ENCODE data around the gene CTLA4. TPM values are rescaled to one million over a fixed set of nuclear protein-coding genes. Genes with fewer than 3 reads are reported as not detected.

The CTLA4 gene
- total RNA-seq, 4 donors from 2014 or later: 0.88 to 2.5 (median 2.1) TPM; not detected in 1

GRCh38 chr2:203842373-203842772 is 25.2 kb upstream of the CTLA4 start:
- TF ChIP-seq, protein P1, sequence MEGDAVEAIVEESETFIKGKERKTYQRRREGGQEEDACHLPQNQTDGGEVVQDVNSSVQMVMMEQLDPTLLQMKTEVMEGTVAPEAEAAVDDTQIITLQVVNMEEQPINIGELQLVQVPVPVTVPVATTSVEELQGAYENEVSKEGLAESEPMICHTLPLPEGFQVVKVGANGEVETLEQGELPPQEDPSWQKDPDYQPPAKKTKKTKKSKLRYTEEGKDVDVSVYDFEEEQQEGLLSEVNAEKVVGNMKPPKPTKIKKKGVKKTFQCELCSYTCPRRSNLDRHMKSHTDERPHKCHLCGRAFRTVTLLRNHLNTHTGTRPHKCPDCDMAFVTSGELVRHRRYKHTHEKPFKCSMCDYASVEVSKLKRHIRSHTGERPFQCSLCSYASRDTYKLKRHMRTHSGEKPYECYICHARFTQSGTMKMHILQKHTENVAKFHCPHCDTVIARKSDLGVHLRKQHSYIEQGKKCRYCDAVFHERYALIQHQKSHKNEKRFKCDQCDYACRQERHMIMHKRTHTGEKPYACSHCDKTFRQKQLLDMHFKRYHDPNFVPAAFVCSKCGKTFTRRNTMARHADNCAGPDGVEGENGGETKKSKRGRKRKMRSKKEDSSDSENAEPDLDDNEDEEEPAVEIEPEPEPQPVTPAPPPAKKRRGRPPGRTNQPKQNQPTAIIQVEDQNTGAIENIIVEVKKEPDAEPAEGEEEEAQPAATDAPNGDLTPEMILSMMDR (IDR thresholded peaks at IDR 0.05; ENCODE audit: low read depth): no peak

- TF ChIP-seq, protein P1 (IDR thresholded peaks at IDR 0.05; ENCODE audit: low read depth): no peak
Observed at GRCh38 chr2:203846490-203847105, 21.0 kb upstream of the CTLA4 start.

DNA sequence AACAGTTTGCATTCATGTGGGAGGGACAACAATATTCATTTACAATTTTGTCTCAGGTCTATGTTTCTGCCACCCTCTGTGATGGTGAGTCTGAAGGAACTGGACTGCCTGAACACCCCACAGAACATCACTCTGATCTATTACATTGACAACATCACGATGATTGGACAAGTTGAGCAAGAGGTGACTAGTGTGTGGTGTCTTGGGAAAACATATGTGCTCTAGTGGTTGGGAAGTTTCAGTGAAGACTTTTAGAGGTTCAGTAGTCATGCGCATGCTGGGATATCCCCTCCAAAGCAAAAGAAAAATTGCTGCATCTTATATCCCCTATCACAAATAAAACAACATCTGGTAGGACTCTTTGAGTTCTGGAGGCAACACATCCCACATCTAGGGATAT is 18.6 kb upstream of the CTLA4 start:
- TF ChIP-seq, protein P1 (IDR thresholded peaks at IDR 0.05; ENCODE audit: low read depth): no peak

DNA sequence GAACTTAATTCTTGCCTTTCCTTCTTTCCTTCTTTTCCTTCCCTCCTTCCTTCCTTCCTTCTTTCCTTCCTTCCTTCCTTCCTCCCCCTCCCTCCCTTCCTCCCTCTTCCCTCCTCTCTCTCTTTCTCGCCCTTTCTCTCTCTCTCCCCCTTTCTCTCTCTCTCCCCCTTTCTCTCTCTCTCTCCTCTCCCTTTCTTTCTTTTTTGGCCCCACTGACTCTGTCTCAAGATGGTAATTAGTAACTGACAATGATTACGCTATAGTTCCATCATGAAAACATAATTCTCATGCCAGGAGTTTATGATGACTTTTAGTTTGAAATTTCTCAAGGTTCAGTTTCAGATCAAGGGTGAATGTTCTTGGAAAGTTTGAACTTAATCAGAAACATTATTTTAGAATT is 14.8 kb upstream of the CTLA4 start:
- TF ChIP-seq, protein P1 (IDR thresholded peaks at IDR 0.05; ENCODE audit: low read depth): no peak

DNA sequence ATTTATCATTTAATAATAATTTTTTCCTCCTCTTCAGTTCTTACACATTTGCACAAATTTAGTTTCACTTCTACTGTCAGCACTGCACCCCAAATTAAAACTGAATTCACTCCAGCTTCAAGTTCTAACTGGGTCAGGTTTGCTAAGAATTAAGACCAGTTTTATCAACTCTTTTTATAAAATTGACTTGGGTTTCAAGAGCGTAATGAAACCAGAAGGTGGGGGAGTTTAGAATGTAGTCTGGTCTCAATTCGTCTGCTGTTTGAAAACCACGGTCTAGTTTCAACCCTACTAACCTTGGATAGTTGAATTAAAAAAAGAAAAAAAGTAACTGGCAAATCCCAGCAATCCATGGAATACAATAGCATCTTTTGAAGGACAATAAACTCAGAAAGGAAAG is 14.3 kb upstream of the CTLA4 start:
- TF ChIP-seq, protein P1 (IDR thresholded peaks at IDR 0.05; ENCODE audit: low read depth): no peak

DNA sequence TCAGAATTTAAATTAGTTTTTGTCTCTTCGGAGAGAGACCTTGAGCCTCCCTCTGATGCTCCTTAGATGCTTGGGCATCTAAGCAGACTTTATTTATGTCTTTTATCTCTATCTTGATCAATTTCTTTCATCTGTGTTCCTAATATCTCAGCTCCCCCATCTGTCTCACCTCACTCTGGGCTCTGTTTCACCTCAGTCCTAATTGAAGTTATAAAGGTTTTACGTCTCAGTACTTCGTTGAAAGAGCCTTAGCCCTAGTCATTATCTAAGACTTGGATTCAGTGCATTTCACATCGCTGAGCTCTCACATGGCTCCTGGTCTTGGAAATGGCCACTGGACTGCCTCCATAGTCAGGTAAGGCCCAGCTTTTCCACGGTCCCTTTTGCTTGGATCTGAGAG is 13.8 kb upstream of the CTLA4 start:
- TF ChIP-seq, protein P1 (IDR thresholded peaks at IDR 0.05; ENCODE audit: low read depth): no peak

DNA sequence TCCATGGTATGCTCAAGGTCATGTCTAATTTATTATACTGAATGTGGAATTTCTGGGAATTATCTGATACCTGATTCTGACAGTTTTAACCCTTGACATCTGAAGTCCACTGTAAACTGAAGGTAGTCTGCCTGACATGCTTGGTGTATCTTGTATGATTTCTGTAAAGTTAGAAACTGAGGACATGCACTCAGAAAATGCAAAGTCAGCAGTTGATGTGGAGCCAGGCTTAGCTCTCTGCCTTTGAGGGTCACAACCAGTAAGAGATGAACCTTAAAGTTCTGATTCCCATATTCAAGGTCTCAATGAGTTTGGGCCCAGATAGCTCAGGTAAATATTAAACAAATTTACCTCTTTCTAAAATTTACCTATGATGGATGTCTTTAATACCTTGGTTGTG is 12.3 kb upstream of the CTLA4 start:
- TF ChIP-seq, protein P1 (IDR thresholded peaks at IDR 0.05; ENCODE audit: low read depth): no peak

All from subcutaneous adipose tissue (tissue), 4 donors.